Endothelial cell of umbilical vein (primary cell): ENCODE data around the gene VEGFC. TPM values are rescaled to one million over a fixed set of nuclear protein-coding genes. Genes with fewer than 3 reads are reported as not detected.

Source experiments
- BruUV-seq: library from RNA; stranded (reverse); fragments of 400-500 nt; replicated peaks from 2 replicates; lab custom pipeline; 2021; lab: Mats Ljungman, UMichigan
- CTCF ChIA-PET: fragments of 300-600, 350-600 bp; sonication (Branson Sonifier 250); formaldehyde crosslinking; loops from one replicate; lab custom pipeline; 2021; ENCODE audit warnings: antibody characterized with exemption, inconsistent platforms; lab: Charles Lee
- POLR2A ChIA-PET: fragments of 300-600, 350-600 bp; sonication (Branson Sonifier 250); formaldehyde crosslinking; loops from one replicate; lab custom pipeline; 2021; ENCODE audit warnings: antibody characterized with exemption, inconsistent platforms; lab: Charles Lee
- DNase-seq: peaks from one replicate; pipeline ENCODE4 v3.0.0-alpha.2; 2011; ENCODE audit warnings: low read depth, low spot score
- FAIRE-seq: peaks from 2 replicates; lab custom pipeline; 2011; peaks lifted over from hg19 to GRCh38; lab: Jason Lieb, UNC
- H2AFZ ChIP-seq: 2 replicates; pipeline ENCODE4 v1.6.0; 2012; ENCODE audit warnings: low read depth, low read length, control low read depth, inconsistent platforms
- H3K27ac ChIP-seq: 2 replicates; pipeline ENCODE4 v1.5.1; 2011; ENCODE audit warnings: low read depth, mild to moderate bottlenecking, control low read depth, low read length, moderate library complexity; ENCODE audit not compliant: insufficient read depth
- H3K27me3 ChIP-seq, 2 experiments: 2 replicates each; pipeline versions ENCODE4 v1.6.0 to v1.6.1; 2011; ENCODE audit warnings: low read length in 2 of 2, mixed read lengths in 1 of 2; ENCODE audit not compliant: control insufficient read depth in 2 of 2, insufficient read depth in 2 of 2
- H3K36me3 ChIP-seq, 2 experiments: 2 replicates in 1 of 2; 3 replicates in 1 of 2; pipeline ENCODE4 v1.5.1; 2011; ENCODE audit warnings: low read length in 2 of 2, mild to moderate bottlenecking in 1 of 2, moderate library complexity in 1 of 2; ENCODE audit not compliant: control insufficient read depth in 2 of 2, insufficient read depth in 2 of 2; ENCODE audit errors: extremely low read depth in 1 of 2
- H3K4me1 ChIP-seq: 3 replicates; pipeline ENCODE4 v1.5.1; 2011; ENCODE audit warnings: mild to moderate bottlenecking, low read length; ENCODE audit not compliant: control insufficient read depth, insufficient read depth; ENCODE audit errors: extremely low read depth
- H3K4me2 ChIP-seq: 2 replicates; pipeline ENCODE4 v1.6.1; 2011; ENCODE audit warnings: low read length, control low read depth, mixed read lengths; ENCODE audit not compliant: insufficient read depth
- H3K4me3 ChIP-seq, 3 experiments: fragments of 200-600 bp in 1 of 3; sonication (generic), shearing (Covaris generic) in 1 of 3; replicated peaks in 1 of 3; 2 replicates each; pipeline ENCODE4 v1.5.1; 2011 to 2016; ENCODE audit warnings: control low read depth in 3 of 3, low read length in 3 of 3, mild to moderate bottlenecking in 2 of 3, inconsistent platforms in 1 of 3, low read depth in 1 of 3, moderate library complexity in 1 of 3; ENCODE audit not compliant: insufficient read depth in 1 of 3
- H3K79me2 ChIP-seq: 2 replicates; pipeline ENCODE4 v1.6.0; 2012; ENCODE audit warnings: low read length, inconsistent platforms; ENCODE audit not compliant: control insufficient read depth, insufficient read depth
- H3K9ac ChIP-seq: replicated peaks from 2 replicates; pipeline ENCODE3; 2011; ENCODE audit warnings: low read length, control low read depth; ENCODE audit not compliant: insufficient read depth; ENCODE audit errors: extremely low read depth
- H3K9me1 ChIP-seq: replicated peaks from 3 replicates; pipeline ENCODE4 v1.6.0; 2011; ENCODE audit warnings: mild to moderate bottlenecking, low read length; ENCODE audit not compliant: control insufficient read depth, insufficient read depth; ENCODE audit errors: extremely low read depth
- H3K9me3 ChIP-seq: replicated peaks from 2 replicates; pipeline ENCODE4 v1.5.1; 2012; ENCODE audit warnings: low read length, inconsistent platforms; ENCODE audit not compliant: control insufficient read depth, insufficient read depth
- H4K20me1 ChIP-seq: replicated peaks from 2 replicates; pipeline ENCODE3; 2011; ENCODE audit warnings: mild to moderate bottlenecking, low read length; ENCODE audit not compliant: control insufficient read depth, insufficient read depth; ENCODE audit errors: extremely low read depth
- EZH2 ChIP-seq: IDR thresholded peaks from 2 replicates; pipeline ENCODE4 v1.6.1; 2012; ENCODE audit warnings: borderline replicate concordance, low read depth, mild to moderate bottlenecking, moderate library complexity, low read length, inconsistent platforms; ENCODE audit not compliant: severe bottlenecking
- FOS ChIP-seq: IDR thresholded peaks from 2 replicates; pipeline ENCODE4 v1.6.1; 2011; ENCODE audit warnings: mild to moderate bottlenecking, low read length, moderate library complexity, borderline replicate concordance; ENCODE audit not compliant: insufficient read depth
- GATA2 ChIP-seq: IDR thresholded peaks from 2 replicates; pipeline ENCODE4 v1.7.0; 2011; ENCODE audit warnings: low read depth, mild to moderate bottlenecking, moderate library complexity, mixed read lengths, low read length; ENCODE audit not compliant: insufficient read length, insufficient read depth
- JUN ChIP-seq: IDR thresholded peaks from 2 replicates; pipeline ENCODE4 v1.6.1; 2011; ENCODE audit warnings: borderline replicate concordance, low read depth; ENCODE audit not compliant: insufficient read length, insufficient read depth
- MAX ChIP-seq: IDR thresholded peaks from 2 replicates; pipeline ENCODE4 v1.6.1; 2011; ENCODE audit not compliant: insufficient read depth, insufficient read length
- MYC ChIP-seq: IDR thresholded peaks from one replicate; pipeline ENCODE4 v1.6.1; 2011; ENCODE audit warnings: mild to moderate bottlenecking, low read depth, low read length
- POLR2A ChIP-seq: IDR thresholded peaks from 2 replicates; pipeline ENCODE4 v1.6.1; 2012; ENCODE audit warnings: low read depth, mild to moderate bottlenecking, control low read depth, low read length
- POLR2AphosphoS5 ChIP-seq: IDR thresholded peaks from 2 replicates; pipeline ENCODE4 v1.6.1; 2012; ENCODE audit warnings: low read depth, mild to moderate bottlenecking, control low read depth, low read length, moderate library complexity; ENCODE audit not compliant: insufficient read depth
- dilution Hi-C: fragments of 300-500 bp; cut with MboI; formaldehyde crosslinking; loops from one replicate; pipeline ENCODE4 v1.15.0; 2019; ENCODE audit warnings: low sequenced_read_pairs; ENCODE audit not compliant: extremely low pct_ligation_motif_present
- intact Hi-C: fragments of 100-400 bp; cut with micrococcal nuclease; formaldehyde crosslinking; loops from one replicate; pipeline ENCODE4 v1.10.0; 2022
- polyA plus RNA-seq, 4 experiments: library from polyadenylated mRNA; depleted of rRNA in 3 of 4; stranded (reverse) in 3 of 4; unstranded in 1 of 4; fragments of >200 nt; gene quantifications; 2 replicates each; pipeline versions ENCODE4 v1.2.1 to v1.2.3, GENCODE V29; 2011 to 2012; ENCODE audit warnings: missing spikeins in 1 of 4
- total RNA-seq: library from RNA; stranded (reverse); gene quantifications from 2 replicates; pipeline ENCODE4 v1.2.3, GENCODE V29; 2021
- TF ChIP-seq, protein P1 (sequence below), 2 donors: IDR thresholded peaks; 1 replicate in 1 of 2; 2 replicates in 1 of 2; pipeline ENCODE4 v1.5.1; 2011; ENCODE audit warnings: low read length in 2 of 2, mild to moderate bottlenecking in 2 of 2, moderate library complexity in 2 of 2, control low read depth in 1 of 2, inconsistent platforms in 1 of 2, low read depth in 1 of 2; ENCODE audit not compliant: insufficient read depth in 1 of 2; ENCODE audit errors: extremely low read depth in 1 of 2

The VEGFC gene
- total and polyA plus RNA-seq, 2 donors (not counting 3 experiments of a cell fraction or from before 2014, with no cell fraction given), result 20.4 to 34.9 TPM

- Histone ChIP-seq H2AFZ (no peak overlapping the region), H3K9me1 (no peaks in the 10 kb centered on the region), H4K20me1 (no peaks in the 10 kb centered on the region), H3K27ac (peak overlapping the region; percentile 71), H3K4me3 (no peak overlapping the region), H3K4me2 (peak overlapping the region; percentile 41), H3K27me3 (no peaks in the 10 kb centered on the region), H3K9ac (peak overlapping the region; percentile 11), H3K79me2 (no peaks in the 10 kb centered on the region), H3K4me1 (peaks cover 74% of the 10 kb centered on the region), H3K36me3 (no peaks in the 10 kb centered on the region), H3K9me3 (no peaks in the 10 kb centered on the region)
- dilution Hi-C loops (no loop called here), intact Hi-C loops (loop anchor here (1.0 to 5.0 kb wide), 5 partner anchors 44 to 208 kb away; no protein-coding TSS in a partner anchor)
- TF ChIP-seq JUN, result peak; percentile 24
- no peak for TF ChIP-seq EZH2
- CTCF ChIA-PET, result interaction anchor here (0.6 to 2.3 kb wide), 4 partner anchors 8 to 957 kb away, joined by 5 to 8 read pairs (median 6); no protein-coding TSS in a partner anchor
- peak; percentile 77 for DNase-seq
- FAIRE-seq, result peak; percentile 42
- BruUV-seq, result TSS peak; percentile 77
- POLR2A ChIA-PET, result interaction anchor here (1.0 to 1.1 kb wide), 2 partner anchors 47 to 129 kb away, joined by 3 to 4 read pairs; no protein-coding TSS in a partner anchor
Measured at GRCh38 chr4:176838601-176839433, 46.1 kb upstream of the VEGFC start.

DNA sequence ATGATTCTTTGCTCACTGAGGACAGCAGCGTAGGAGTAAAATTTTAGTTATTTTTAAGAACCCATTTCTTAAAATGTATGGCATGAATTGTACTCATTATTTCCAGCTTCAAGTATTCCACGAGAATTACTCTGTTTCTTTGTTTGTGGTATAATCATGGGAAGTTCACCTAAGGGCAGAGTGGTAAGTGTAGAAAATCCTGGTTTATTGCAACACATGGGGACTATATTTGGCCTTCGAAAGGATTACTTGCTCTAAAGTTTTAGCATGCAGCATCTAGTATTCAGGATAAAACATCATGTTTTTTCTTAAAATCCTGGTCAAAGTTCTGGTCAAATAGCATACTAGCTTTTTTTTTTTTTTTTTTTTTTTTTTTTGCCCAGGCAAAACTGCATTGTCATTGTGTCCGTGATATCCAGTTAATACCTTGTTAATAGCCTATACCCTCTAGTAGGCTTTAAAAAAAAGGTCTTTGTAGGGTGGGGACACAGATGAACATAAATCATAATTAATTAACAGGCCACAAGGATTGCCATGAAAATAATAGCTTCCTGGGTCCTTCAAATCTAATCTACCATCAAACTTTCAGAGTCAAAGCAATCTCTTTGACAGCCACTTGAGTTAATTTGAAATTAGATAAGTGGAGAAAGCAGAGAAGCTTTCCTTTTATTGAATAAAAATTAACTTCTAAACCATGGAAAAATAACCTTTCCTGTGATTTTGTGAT is 44.6 kb upstream of the VEGFC start:
- FAIRE-seq (no peak), DNase-seq (no peak)
- H3K4me2 ChIP-seq, result no peak overlapping the region
- H2AFZ ChIP-seq, result no peak overlapping the region
- no peaks in the 10 kb centered on the region for H3K36me3 ChIP-seq
- H3K27ac ChIP-seq, result no peak overlapping the region
- H3K9me1 ChIP-seq, result no peaks in the 10 kb centered on the region
- ChIA-PET CTCF (interaction anchor here (0.6 to 1.2 kb wide), 3 partner anchors 16 to 210 kb away, joined by 3 to 5 read pairs (median 3); no protein-coding TSS in a partner anchor), POLR2A (no interaction called here)
- BruUV-seq, result no TSS peak
- H3K4me3 ChIP-seq, result no peak overlapping the region
- H3K27me3 ChIP-seq, result no peaks in the 10 kb centered on the region
- dilution Hi-C loops (no loop called here), intact Hi-C loops (loop anchor here (5.0 kb wide), 1 partner anchor 150 kb away; no protein-coding TSS in a partner anchor)
- no peaks in the 10 kb centered on the region for H4K20me1 ChIP-seq
- no peaks in the 10 kb centered on the region for H3K79me2 ChIP-seq
- no peaks in the 10 kb centered on the region for H3K9me3 ChIP-seq
- H3K4me1 ChIP-seq, result peaks cover 61% of the 10 kb centered on the region
- TF ChIP-seq GATA2 (no peak), MYC (no peak), EZH2 (no peak), MAX (no peak), FOS (no peak), JUN (no peak), POLR2A (no peak), POLR2AphosphoS5 (no peak)
- TF ChIP-seq, protein P1, sequence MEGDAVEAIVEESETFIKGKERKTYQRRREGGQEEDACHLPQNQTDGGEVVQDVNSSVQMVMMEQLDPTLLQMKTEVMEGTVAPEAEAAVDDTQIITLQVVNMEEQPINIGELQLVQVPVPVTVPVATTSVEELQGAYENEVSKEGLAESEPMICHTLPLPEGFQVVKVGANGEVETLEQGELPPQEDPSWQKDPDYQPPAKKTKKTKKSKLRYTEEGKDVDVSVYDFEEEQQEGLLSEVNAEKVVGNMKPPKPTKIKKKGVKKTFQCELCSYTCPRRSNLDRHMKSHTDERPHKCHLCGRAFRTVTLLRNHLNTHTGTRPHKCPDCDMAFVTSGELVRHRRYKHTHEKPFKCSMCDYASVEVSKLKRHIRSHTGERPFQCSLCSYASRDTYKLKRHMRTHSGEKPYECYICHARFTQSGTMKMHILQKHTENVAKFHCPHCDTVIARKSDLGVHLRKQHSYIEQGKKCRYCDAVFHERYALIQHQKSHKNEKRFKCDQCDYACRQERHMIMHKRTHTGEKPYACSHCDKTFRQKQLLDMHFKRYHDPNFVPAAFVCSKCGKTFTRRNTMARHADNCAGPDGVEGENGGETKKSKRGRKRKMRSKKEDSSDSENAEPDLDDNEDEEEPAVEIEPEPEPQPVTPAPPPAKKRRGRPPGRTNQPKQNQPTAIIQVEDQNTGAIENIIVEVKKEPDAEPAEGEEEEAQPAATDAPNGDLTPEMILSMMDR (IDR thresholded peaks at IDR 0.05; ENCODE audit: extremely low read depth in 1 of 2, insufficient read depth in 1 of 2, low read depth in 1 of 2, low read length in 2 of 2), result no peak
- no peak overlapping the region for H3K9ac ChIP-seq
